ENCODE results near the gene PEX19. TPM values are rescaled to one million over a fixed set of nuclear protein-coding genes. Genes with fewer than 3 reads are reported as not detected.

Gene PEX19
- polyA plus RNA-seq, 2 of the 4 experiments (the other 2 are of a cell fraction): 25.1 to 56.7 TPM

DNA sequence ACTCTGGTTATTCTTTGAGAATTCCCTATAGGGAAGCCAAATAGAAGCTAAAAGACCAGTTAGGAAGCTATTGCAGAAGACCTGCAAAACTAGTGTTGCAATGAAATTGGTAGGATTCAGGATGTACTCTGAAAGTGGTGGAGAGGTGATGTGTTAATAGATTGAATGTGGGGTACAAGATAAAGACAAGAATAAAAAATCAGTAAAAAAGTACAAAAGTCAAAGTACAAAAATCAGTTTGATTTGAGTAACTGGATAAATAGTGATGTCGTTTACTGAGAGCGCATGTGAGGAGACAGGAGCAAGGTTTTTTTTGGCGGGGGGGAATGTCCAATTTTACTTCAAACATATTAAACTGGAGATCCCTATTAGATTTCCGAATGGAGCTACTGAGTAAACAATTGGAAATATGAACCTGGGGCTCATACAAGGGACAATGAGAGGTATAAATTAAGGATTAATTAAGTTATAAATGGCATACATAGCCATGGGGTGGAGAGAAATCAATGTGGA, 20.1 kb downstream of the PEX19 start:
- ChIA-PET POLR2A (interaction anchor here (2.0 kb wide), 1 partner anchor 20 kb away, joined by 6 read pairs; the partner anchor contains the start of gene PEX19), CTCF (interaction anchor here (0.9 to 7.1 kb wide), 7 partner anchors 13 to 833 kb away, joined by 3 to 63 read pairs (median 7); partner anchors contain the start of gene PEX19)
- Histone ChIP-seq H3K4me1 (peaks cover 18% of the 10 kb centered on the region), H3K4me3 (no peak overlapping the region), H3K27ac (no peak overlapping the region), H3K9me3 (no peaks in the 10 kb centered on the region), H3K4me2 (no peak overlapping the region)
- FAIRE-seq (no peak), DNase-seq (ENCODE audit: low read depth in 1 of 2, low spot score in 1 of 2) (no peak), ATAC-seq (no peak)
- TF ChIP-seq, protein P1, sequence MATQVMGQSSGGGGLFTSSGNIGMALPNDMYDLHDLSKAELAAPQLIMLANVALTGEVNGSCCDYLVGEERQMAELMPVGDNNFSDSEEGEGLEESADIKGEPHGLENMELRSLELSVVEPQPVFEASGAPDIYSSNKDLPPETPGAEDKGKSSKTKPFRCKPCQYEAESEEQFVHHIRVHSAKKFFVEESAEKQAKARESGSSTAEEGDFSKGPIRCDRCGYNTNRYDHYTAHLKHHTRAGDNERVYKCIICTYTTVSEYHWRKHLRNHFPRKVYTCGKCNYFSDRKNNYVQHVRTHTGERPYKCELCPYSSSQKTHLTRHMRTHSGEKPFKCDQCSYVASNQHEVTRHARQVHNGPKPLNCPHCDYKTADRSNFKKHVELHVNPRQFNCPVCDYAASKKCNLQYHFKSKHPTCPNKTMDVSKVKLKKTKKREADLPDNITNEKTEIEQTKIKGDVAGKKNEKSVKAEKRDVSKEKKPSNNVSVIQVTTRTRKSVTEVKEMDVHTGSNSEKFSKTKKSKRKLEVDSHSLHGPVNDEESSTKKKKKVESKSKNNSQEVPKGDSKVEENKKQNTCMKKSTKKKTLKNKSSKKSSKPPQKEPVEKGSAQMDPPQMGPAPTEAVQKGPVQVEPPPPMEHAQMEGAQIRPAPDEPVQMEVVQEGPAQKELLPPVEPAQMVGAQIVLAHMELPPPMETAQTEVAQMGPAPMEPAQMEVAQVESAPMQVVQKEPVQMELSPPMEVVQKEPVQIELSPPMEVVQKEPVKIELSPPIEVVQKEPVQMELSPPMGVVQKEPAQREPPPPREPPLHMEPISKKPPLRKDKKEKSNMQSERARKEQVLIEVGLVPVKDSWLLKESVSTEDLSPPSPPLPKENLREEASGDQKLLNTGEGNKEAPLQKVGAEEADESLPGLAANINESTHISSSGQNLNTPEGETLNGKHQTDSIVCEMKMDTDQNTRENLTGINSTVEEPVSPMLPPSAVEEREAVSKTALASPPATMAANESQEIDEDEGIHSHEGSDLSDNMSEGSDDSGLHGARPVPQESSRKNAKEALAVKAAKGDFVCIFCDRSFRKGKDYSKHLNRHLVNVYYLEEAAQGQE (IDR thresholded peaks at IDR 0.05): no peak
- TF ChIP-seq POLR2A (IDR thresholded peaks at IDR 0.05; ENCODE audit: low read length): no peak
- TF ChIP-seq CHD4 (IDR thresholded peaks at IDR 0.05; ENCODE audit: borderline replicate concordance): no peak
- no peak for TF ChIP-seq RARB (CRISPR knock-in tag; IDR thresholded peaks at IDR 0.05)
- TF ChIP-seq FOXS1 (CRISPR knock-in tag; IDR thresholded peaks at IDR 0.05): no peak
- TF ChIP-seq SREBF2 (IDR thresholded peaks at IDR 0.05): no peak
- TF ChIP-seq MAZ (IDR thresholded peaks at IDR 0.05; ENCODE audit: borderline replicate concordance, low read depth, low read length): no peak
- TF ChIP-seq, protein P2, sequence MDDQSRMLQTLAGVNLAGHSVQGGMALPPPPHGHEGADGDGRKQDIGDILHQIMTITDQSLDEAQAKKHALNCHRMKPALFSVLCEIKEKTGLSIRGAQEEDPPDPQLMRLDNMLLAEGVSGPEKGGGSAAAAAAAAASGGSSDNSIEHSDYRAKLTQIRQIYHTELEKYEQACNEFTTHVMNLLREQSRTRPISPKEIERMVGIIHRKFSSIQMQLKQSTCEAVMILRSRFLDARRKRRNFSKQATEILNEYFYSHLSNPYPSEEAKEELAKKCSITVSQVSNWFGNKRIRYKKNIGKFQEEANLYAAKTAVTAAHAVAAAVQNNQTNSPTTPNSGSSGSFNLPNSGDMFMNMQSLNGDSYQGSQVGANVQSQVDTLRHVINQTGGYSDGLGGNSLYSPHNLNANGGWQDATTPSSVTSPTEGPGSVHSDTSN (IDR thresholded peaks at IDR 0.05): no peak
- TF ChIP-seq, protein P3, sequence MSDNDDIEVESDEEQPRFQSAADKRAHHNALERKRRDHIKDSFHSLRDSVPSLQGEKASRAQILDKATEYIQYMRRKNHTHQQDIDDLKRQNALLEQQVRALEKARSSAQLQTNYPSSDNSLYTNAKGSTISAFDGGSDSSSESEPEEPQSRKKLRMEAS (IDR thresholded peaks at IDR 0.05): no peak
- no peak for TF ChIP-seq PHF8 (IDR thresholded peaks at IDR 0.05; ENCODE audit: borderline replicate concordance, low read depth)
- TF ChIP-seq FOSL2 (IDR thresholded peaks at IDR 0.05): no peak
- no peak for TF ChIP-seq FOSL2 (CRISPR knock-in tag; IDR thresholded peaks at IDR 0.05)
- TF ChIP-seq RCOR1 (IDR thresholded peaks at IDR 0.05; ENCODE audit: low read depth, low read length): no peak
- TF ChIP-seq, protein P4, sequence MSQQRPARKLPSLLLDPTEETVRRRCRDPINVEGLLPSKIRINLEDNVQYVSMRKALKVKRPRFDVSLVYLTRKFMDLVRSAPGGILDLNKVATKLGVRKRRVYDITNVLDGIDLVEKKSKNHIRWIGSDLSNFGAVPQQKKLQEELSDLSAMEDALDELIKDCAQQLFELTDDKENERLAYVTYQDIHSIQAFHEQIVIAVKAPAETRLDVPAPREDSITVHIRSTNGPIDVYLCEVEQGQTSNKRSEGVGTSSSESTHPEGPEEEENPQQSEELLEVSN (IDR thresholded peaks at IDR 0.05; ENCODE audit: borderline replicate concordance, low read depth): no peak
- no peak for TF ChIP-seq CBX8 (IDR thresholded peaks at IDR 0.05)
- 43% methylated on average over 4 of the region's 4 CpGs for WGBS (ENCODE audit: missing lambda C conversion rate)

DNA sequence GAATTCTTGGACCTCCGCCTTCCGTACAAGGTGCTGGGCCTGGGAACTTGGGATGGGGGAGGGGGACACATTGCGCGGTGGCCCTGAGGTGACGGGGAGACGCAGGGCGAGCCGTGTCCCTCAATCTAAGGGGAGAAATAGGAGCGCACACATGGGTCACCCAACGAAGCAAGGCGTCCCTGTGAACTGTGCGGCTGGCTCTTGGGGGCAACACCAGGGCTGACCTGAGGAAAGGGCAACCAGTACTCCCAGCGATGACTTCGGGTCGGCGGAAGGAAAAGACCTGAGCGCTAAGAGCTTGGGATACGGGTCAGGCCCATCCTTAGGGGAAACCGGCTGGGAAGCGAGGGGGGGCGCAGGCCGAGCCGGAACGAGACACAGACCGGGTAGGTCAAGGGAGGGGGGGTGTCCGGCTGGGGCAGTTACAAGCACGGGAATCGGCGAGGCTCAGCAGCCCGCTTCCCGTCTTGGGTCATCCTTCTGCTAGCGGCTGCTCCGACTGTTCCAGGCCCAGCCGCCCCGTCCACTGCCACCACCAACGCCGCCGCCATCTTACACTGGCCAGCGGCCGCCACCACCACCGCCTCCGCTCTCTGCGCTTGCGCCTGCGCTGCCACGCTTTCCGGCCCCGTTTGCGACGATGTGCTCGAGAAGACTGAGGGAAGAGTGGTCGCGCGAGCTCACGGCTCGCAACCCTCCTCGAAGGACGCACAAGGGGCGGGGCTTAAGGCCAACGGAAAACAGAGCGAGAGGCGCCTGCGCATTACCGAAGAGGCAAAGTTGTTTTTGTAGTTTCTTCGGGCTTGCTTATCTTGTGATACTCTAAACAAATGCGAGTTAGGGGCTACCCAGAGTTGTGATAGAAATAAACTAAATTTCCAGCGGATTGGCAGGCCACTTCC, 22.8 kb downstream of the PEX19 start, which contains the start of gene DCAF8:
TSS of gene DCAF8 (minus strand) at position 657 of the 902 bp plus-strand sequence. CDS start 18,541 bp downstream, outside the sequence.
- Histone ChIP-seq H3K9me3 (no peaks in the 10 kb centered on the region), H3K4me1 (peaks cover 36% of the 10 kb centered on the region), H3K4me3 (peak within 1 kb of the TSS; percentile 83), H3K4me2 (peak within 1 kb of the TSS; percentile 92), H3K27ac (peak within 1 kb of the TSS; percentile 96 to 99)
- DNase-seq (ENCODE audit: low read depth in 1 of 2, low spot score in 1 of 2): peak; percentile 89 to 98
- FAIRE-seq: peak; percentile 28
- POLR2A ChIA-PET: interaction anchor here (0.6 to 3.7 kb wide), 11 partner anchors 8 to 161 kb away, joined by 3 to 22 read pairs (median 4); partner anchors contain the start of gene PEX19
- under 1% methylated on average over 51 of the region's 67 CpGs for WGBS (ENCODE audit: missing lambda C conversion rate)
- CTCF ChIA-PET: interaction anchor here (0.8 to 7.1 kb wide), 9 partner anchors 10 to 161 kb away, joined by 3 to 63 read pairs (median 3); no protein-coding TSS in a partner anchor
- peak; percentile 95 to 96 for ATAC-seq
- TF ChIP-seq FOXS1 (CRISPR knock-in tag; IDR thresholded peaks at IDR 0.05) (no peak), TP53 (CRISPR knock-in tag; IDR thresholded peaks at IDR 0.05) (no peak), CHD4 (IDR thresholded peaks at IDR 0.05; ENCODE audit: borderline replicate concordance) (no peak), FOSL2 (IDR thresholded peaks at IDR 0.05) (no peak), FOSL2 (CRISPR knock-in tag; IDR thresholded peaks at IDR 0.05) (peak; percentile 11; the same call in 1 of the 2 replicates), HOXB13 (CRISPR knock-in tag; IDR thresholded peaks at IDR 0.05; ENCODE audit: low read depth) (peak; percentile 33; the same call in 1 of the 2 replicates), KDM5A (IDR thresholded peaks at IDR 0.05) (peak; percentile 39; the same call in 1 of the 2 replicates), CEBPB (IDR thresholded peaks at IDR 0.05) (no peak), CBX8 (IDR thresholded peaks at IDR 0.05) (no peak), ZC3H11A (IDR thresholded peaks at IDR 0.05) (no peak), MYC (IDR thresholded peaks at IDR 0.05; ENCODE audit: borderline replicate concordance, low read length) (peak; percentile 49; the same call in 1 of the 2 replicates), PHF8 (IDR thresholded peaks at IDR 0.05; ENCODE audit: borderline replicate concordance, low read depth) (peak; percentile 95)
- TF ChIP-seq, protein P3 (IDR thresholded peaks at IDR 0.05): peak; percentile 83
- TF ChIP-seq, protein P5, sequence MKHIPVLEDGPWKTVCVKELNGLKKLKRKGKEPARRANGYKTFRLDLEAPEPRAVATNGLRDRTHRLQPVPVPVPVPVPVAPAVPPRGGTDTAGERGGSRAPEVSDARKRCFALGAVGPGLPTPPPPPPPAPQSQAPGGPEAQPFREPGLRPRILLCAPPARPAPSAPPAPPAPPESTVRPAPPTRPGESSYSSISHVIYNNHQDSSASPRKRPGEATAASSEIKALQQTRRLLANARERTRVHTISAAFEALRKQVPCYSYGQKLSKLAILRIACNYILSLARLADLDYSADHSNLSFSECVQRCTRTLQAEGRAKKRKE (CRISPR knock-in tag; IDR thresholded peaks at IDR 0.05; ENCODE audit: low read depth): no peak
- TF ChIP-seq, protein P1 (IDR thresholded peaks at IDR 0.05): 0 out of 2 replicates have a peak, but pooled peaks have one; percentile 41
